ENCODE measurements around the gene PDE6G.

GRCh38 chr17:81672954-81673353, 16.6 kb upstream of the PDE6G start:
- TF ChIP-seq CTCF (conservative IDR thresholded peaks at IDR 0.05 in 1 of 2, IDR thresholded peaks at IDR 0.05 in 1 of 2; ENCODE audit: extremely low read depth in 1 of 2, insufficient read depth in 1 of 2, low read depth in 1 of 2, low read length in 2 of 2) (no peak), EZH2 (IDR thresholded peaks at IDR 0.05; ENCODE audit: borderline replicate concordance, low read length) (no peak)

Measured in mammary epithelial cell (primary cell).